Activated CD4-positive, alpha-beta T cell treated with anti-CD3 and anti-CD28 coated beads, Interleukin-2, amount 50 U/mL, for 4 hours (primary cell): ENCODE results near the gene NRSN2.

Experiments used
- DNase-seq, 2 experiments: peaks; one replicate each; pipeline ENCODE4 v3.0.0-alpha.2; 2020

NRSN2 gene

DNA sequence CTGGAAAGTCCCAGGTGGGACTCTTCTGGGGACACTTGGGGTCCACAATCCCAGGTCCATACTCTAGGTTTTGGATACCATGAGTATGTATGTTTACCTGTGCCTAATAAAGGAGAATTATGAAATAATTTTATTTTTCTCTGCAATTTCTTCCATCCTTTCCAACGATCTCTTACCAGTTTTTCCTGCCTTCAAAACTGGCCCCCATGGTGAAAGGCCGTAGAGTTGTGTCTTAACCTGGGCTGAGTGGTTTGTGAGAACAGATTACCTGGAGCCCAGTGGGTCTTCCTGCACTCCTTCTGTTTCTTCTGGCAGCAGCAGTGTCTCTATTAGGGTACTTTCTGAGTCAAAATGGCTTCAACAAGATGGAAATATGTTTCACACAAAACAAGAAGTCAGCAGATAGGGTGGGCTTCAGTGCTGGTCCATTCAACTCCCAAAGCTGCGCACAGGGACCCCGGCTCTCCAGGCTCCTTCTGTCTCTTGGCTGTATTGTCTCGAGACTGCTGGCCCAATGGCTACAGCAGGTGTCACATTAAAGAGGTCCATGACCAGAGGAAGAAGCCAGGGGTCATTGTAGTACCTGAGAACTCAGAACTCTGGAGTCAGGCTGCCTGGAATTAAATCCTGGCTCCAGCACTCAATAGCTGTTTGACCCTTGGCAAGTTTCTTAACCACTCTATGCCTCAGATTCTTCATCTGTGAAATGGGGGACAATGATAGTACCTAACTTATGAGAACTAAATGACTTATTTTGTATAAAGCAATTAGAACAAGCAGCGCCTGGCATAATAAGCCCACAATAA is 50.7 kb downstream of the NRSN2 start:
- no peak for DNase-seq

DNA sequence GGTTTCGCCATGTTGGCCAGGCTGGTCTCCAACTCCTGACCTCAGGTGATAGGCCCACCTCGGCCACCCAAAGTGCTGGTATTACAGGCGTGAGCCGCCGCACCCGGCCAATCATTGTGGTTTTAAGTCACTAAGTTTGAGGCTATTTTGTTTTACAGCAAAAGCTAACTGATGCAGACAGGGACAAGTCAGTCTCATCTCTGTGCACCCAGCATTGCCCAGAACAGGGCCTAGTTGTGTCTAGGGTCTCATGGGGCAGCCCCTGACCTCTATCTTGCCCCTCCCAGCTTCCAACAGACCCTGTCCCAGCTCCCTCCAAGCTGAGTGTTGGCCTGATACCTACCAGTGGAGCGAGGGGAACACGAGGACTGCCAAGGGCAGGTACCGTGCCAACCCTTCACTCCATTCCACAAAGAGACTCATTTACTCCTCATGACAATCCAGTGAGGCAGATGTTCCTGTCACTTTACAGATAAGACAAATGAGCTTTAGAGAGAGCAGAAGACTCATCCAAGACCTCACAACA is 52.3 kb downstream of the NRSN2 start:
- no peak for DNase-seq

DNA sequence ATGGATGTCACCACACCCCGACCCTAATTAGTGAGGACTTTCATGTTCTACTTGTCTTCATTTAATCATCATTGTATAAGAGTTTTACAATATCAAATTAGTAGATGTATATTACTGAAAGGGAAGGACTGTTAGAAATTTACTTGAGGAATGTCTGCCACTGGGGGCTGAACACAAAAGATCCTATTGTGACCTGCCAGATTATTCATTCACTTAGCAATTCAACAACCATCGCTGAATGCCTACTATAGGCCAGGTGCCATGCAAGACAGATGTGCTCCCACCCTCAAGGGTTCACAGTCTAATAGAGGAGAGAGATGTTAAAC is 53.2 kb downstream of the NRSN2 start:
- DNase-seq, result no peak

GRCh38 chr20:400454-401275 is 53.8 kb downstream of the NRSN2 start:
- DNase-seq, result no peak

DNA sequence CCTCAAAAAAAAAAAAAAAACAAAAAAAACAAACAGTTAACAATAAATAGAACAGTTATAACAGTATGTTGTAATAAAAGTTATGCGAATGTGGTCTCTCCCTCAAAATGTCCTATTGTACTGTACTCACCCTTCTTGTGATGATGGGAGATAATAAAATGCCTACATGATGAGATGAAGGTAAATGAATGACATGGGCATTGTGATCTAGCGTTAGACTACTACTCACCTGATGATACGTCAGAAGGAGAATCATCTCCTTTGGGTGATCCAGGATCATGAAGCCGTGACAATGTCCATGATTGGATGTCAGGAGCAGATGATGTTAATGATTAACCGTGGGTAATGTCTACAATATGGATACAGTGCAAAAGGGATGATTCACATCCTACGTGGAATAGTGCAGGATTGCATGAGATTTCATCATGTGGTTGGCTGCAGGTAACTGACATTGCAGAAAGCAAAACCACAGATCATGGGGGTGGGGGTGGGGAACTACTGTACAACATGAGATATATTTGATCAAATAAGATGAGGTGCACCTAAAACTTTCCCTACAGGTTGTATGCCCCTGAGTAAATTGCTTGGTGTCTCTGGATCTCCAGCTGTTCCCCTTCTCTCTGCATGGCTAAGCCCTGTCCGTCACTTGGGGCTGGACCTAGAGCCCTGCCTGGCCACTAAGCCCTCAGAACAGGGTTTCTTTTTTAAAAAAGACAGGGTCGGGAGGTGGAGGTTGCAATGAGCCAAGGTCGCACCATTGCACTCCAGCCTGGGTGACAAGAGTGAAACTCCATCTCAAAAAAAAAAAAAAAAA is 55.0 kb downstream of the NRSN2 start:
- no peak for DNase-seq

- no peak for DNase-seq
Measured at GRCh38 chr20:402496-402885, 55.6 kb downstream of the NRSN2 start.

DNA sequence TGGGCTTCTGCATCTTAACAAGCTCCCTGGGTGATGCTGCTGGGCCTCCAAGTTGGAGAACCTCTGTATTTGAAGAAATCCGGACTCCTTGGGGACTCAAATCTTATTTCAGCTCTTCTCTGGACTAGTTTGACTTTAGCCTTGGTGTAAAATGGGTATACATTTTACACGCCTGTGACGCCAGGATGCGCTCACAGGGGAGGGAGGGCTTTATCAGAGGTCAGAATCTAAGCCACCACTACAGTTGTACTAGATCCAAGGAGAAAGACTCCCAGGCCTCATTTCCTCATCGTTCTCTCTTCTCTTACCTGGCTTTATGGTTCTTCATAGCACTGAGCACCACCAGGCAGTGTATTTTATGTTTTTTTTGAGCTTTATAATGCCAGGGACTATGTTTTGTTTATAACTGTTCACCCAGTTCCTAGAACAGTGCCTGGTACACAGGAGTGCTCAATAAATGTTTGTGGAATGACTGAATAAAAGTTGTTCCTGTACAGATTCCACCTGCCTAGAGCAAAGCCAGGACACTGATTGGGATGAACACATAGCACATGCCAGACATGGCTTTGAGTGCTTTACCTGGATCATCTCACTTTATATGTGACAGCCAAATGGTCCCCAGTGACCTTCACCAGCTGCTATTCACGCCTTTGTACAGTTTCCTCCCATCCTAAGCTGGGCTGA is 56.1 kb downstream of the NRSN2 start:
- no peak for DNase-seq

DNA sequence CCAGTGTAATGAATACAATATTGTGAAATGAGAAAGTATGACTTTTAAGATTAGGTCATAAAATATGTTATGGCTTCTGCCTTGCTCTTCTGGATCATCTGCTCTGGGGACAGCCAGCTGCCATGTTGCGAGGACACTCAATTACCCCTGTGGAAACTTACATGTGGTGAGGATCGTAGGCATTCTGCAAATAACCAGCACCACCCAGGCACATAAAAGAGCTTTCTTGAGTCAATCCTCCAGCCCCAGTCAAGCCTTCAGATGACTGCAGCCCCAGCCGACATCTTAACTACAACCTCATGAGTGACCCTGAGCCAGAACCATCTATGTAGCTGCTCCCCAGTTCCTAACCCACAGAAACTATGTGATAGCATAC is 56.7 kb downstream of the NRSN2 start:
- DNase-seq, result no peak

DNA sequence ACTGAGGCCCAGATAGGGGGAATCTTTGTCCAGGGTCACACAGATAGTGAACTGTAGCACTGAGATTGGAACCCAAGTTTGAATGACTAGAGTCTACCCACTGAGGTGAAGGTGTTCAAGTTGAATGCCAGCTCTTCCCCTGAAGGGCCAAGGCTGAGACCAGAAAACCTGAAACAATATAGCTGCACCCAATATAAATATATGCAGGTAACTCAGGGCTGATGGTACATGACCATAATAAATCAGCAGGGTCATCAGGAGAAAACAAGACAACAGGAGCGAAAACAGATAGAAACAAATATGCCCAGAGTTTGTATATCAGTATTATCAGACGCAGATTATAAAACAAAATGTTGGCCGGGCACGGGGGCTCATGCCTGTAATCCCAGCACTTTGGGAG is 57.2 kb downstream of the NRSN2 start:
- no peak for DNase-seq
